KMS-11 (cell line): Measurements from ENCODE around the gene ITPR2.

Experiments
- H2AFZ ChIP-seq: fragments of 200-600 bp; sonication (generic); 2 replicates; pipeline ENCODE4 v1.6.1; 2016; ENCODE audit warnings: antibody characterized with exemption, mixed run types, low read depth
- H3K27ac ChIP-seq: fragments of 200-600 bp; sonication (generic); 2 replicates; pipeline ENCODE4 v1.6.1; 2016; ENCODE audit warnings: mild to moderate bottlenecking, mixed run types
- H3K27me3 ChIP-seq: fragments of 200-600 bp; sonication (generic); 2 replicates; pipeline ENCODE4 v1.6.1; 2017; ENCODE audit warnings: mild to moderate bottlenecking, low read depth, mixed run types, moderate library complexity; ENCODE audit not compliant: insufficient read depth
- H3K36me3 ChIP-seq: fragments of 200-600 bp; sonication (generic); 2 replicates; pipeline ENCODE4 v1.6.1; 2017; ENCODE audit warnings: mild to moderate bottlenecking, mixed run types; ENCODE audit not compliant: insufficient read depth
- H3K4me1 ChIP-seq: fragments of 200-600 bp; sonication (generic); 2 replicates; pipeline ENCODE4 v1.6.1; 2016; ENCODE audit warnings: mild to moderate bottlenecking, low read depth, mixed run types; ENCODE audit not compliant: poor library complexity, severe bottlenecking
- H3K4me2 ChIP-seq: fragments of 200-600 bp; sonication (generic); 2 replicates; pipeline ENCODE4 v1.7.0; 2016; ENCODE audit warnings: mild to moderate bottlenecking, mixed run types
- H3K4me3 ChIP-seq: fragments of 200-600 bp; sonication (generic); IDR thresholded peaks from 2 replicates; pipeline ENCODE4 v1.6.1; 2017; ENCODE audit warnings: low read depth, low read length, mixed read lengths; ENCODE audit not compliant: insufficient read depth
- H3K79me2 ChIP-seq: fragments of 200-600 bp; sonication (generic); 2 replicates; pipeline ENCODE4 v1.6.1; 2016; ENCODE audit warnings: low read depth, mixed run types; ENCODE audit not compliant: insufficient read depth
- H3K9ac ChIP-seq: fragments of 200-600 bp; sonication (generic); 2 replicates; pipeline ENCODE4 v1.6.1; 2016; ENCODE audit warnings: mild to moderate bottlenecking, mixed run types
- H4K20me1 ChIP-seq: fragments of 200-600 bp; sonication (generic); 2 replicates; pipeline ENCODE4 v1.6.1; 2016; ENCODE audit warnings: mild to moderate bottlenecking, mixed run types; ENCODE audit not compliant: insufficient read depth
- TF ChIP-seq, protein P1 (sequence below): fragments of 200-600 bp; sonication (generic); conservative IDR thresholded peaks from 2 replicates; pipeline ENCODE4 v1.6.1; 2017; ENCODE audit warnings: low read depth, mild to moderate bottlenecking, antibody characterized with exemption, low read length, moderate library complexity, mixed read lengths

Gene ITPR2

DNA sequence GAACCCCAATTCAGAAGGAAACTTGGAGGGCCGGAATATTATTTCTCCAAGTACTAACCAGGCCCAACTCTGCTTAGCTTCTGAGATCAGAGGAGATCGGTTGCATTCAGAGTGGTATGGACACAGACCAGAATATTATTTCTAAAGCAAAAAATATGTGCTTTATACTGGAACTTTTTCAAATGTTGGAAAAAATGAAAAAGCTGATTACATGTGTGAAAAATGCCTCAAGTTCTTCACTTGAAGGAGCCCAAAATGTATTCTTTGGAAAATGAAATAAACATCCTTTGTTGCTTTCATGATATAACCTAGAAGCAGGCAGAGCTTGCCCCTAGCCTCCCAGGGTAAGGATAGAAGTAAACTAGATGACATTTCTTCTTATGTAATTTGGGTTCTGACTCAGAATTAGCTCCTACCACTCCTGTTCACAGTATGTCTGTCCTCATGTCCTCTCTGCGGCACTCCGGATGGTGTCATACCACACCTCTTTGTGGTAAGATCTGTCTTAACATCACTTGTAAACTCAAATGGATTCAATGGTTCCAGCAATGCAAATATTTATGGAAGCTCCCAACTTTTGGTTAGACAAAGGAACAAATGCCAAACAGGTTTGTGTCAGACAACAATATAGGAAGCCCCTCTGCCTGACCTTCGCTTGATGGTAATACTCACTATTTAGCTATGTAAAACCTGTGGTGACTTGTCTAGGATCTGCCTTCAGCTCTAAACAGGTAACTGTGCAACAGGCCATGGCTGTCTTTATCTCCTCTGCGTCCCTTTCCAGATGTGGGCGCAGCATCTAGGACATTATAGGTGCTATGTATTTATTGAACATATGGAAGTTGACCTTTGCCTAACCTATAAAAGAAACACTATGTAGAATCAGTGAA is 459.1 kb downstream of the ITPR2 start:
- TF ChIP-seq, protein P1, sequence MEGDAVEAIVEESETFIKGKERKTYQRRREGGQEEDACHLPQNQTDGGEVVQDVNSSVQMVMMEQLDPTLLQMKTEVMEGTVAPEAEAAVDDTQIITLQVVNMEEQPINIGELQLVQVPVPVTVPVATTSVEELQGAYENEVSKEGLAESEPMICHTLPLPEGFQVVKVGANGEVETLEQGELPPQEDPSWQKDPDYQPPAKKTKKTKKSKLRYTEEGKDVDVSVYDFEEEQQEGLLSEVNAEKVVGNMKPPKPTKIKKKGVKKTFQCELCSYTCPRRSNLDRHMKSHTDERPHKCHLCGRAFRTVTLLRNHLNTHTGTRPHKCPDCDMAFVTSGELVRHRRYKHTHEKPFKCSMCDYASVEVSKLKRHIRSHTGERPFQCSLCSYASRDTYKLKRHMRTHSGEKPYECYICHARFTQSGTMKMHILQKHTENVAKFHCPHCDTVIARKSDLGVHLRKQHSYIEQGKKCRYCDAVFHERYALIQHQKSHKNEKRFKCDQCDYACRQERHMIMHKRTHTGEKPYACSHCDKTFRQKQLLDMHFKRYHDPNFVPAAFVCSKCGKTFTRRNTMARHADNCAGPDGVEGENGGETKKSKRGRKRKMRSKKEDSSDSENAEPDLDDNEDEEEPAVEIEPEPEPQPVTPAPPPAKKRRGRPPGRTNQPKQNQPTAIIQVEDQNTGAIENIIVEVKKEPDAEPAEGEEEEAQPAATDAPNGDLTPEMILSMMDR, result no peak
- Histone ChIP-seq H4K20me1 (no peaks in the 10 kb centered on the region), H3K4me1 (no peaks in the 10 kb centered on the region), H3K27me3 (no peaks in the 10 kb centered on the region), H3K79me2 (no peaks in the 10 kb centered on the region), H2AFZ (no peak overlapping the region), H3K36me3 (no peaks in the 10 kb centered on the region), H3K4me3 (no peak overlapping the region), H3K9ac (no peak overlapping the region), H3K27ac (no peak overlapping the region), H3K4me2 (no peak overlapping the region)

DNA sequence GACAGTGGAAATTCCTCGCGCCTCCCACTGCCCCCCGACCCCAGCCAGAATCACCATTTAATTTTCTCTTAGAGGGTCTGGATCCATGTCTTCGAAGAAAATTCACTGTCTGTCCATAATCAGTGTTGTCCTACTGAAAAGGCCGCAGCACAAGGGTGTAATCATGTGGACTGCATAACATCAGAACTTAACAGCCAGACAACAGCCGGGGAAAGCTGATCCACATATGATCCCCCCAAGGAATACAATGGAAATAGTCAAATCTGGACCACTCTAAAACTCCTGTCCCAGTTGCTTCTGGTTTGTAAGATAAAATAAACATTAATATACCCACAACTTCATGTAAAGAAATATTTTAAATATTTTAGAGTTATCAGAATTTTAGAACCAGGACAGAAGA is 460.1 kb downstream of the ITPR2 start:
- no peak overlapping the region for H2AFZ ChIP-seq
- H3K9ac ChIP-seq, result no peak overlapping the region
- H3K27ac ChIP-seq, result no peak overlapping the region
- no peak overlapping the region for H3K4me3 ChIP-seq
- no peaks in the 10 kb centered on the region for H3K27me3 ChIP-seq
- H3K36me3 ChIP-seq, result no peaks in the 10 kb centered on the region
- H3K4me2 ChIP-seq, result no peak overlapping the region
- no peaks in the 10 kb centered on the region for H4K20me1 ChIP-seq
- TF ChIP-seq, protein P1, result no peak
- H3K4me1 ChIP-seq, result no peaks in the 10 kb centered on the region
- H3K79me2 ChIP-seq, result no peaks in the 10 kb centered on the region

DNA sequence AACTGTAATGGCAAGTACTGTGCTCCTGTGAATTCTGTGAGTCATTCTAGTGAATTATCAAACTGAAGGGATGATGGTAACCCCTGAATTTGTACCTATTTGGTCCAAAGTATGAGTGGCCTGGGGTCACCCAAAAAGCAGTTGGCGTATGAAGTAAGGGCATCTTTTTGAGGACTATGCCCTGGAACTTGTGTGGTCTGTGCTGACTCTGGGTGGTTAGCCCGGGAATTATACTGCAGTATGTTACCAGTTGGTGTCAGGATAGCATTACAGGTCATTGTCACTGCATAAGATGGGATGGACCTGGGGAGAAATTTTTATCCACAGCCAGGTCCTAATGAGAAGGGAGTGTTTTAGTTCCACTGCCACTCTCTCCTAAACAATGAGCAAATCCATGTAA is 462.9 kb downstream of the ITPR2 start:
- Histone ChIP-seq H3K27ac (no peak overlapping the region), H3K9ac (no peak overlapping the region), H4K20me1 (no peaks in the 10 kb centered on the region), H2AFZ (no peak overlapping the region), H3K4me3 (no peak overlapping the region), H3K27me3 (no peaks in the 10 kb centered on the region), H3K36me3 (no peaks in the 10 kb centered on the region), H3K4me1 (no peaks in the 10 kb centered on the region), H3K79me2 (no peaks in the 10 kb centered on the region), H3K4me2 (no peak overlapping the region)
- TF ChIP-seq, protein P1, result no peak

DNA sequence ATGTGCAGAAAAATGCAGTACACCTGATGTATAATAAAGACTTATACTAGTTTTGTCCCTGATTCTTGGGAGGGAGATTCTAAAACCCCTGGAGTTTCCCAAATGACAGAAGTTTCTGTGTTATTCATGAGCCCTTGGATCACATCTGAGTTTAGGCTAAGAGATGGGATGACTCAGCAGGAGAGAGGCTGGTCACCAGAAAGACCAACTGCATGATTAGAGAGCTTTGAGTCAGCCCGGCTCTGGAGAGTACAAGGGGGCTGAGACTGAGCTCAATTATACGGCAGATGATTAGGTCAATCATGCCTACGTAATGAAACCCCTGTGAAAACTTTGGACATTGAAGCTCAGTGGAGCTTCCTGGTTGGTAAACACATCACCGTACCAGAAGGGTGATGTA is 463.4 kb downstream of the ITPR2 start:
- Histone ChIP-seq H3K27me3 (no peaks in the 10 kb centered on the region), H3K9ac (no peak overlapping the region), H2AFZ (no peak overlapping the region), H3K4me1 (no peaks in the 10 kb centered on the region), H3K27ac (no peak overlapping the region), H4K20me1 (no peaks in the 10 kb centered on the region), H3K4me3 (no peak overlapping the region), H3K79me2 (no peaks in the 10 kb centered on the region), H3K4me2 (no peak overlapping the region), H3K36me3 (no peaks in the 10 kb centered on the region)
- TF ChIP-seq, protein P1, result no peak
